SK-N-SH (cell line): ENCODE results near the gene MRPS15. TPM values are rescaled to one million over a fixed set of nuclear protein-coding genes. Genes with fewer than 3 reads are reported as not detected.

Experiments used
- CTCF ChIA-PET: fragments of 300-600, 350-600 bp; formaldehyde crosslinking; extraction: SDS; loops from one replicate; lab custom pipeline; 2021; lab: Yijun Ruan, JAX
- POLR2A ChIA-PET: fragments of 350-600 bp; sonication (Branson Sonifier 250); formaldehyde crosslinking; extraction: SDS; loops from one replicate; lab custom pipeline; 2020; ENCODE audit warnings: antibody characterized with exemption, inconsistent platforms; lab: Yijun Ruan, JAX
- DNase-seq: peaks from one replicate; pipeline ENCODE4 v3.0.0; 2012
- H2AFZ ChIP-seq: fragments of 200-600 bp; sonication (generic); 2 replicates; pipeline ENCODE4 v1.8.1; 2016; ENCODE audit warnings: antibody characterized with exemption, mild to moderate bottlenecking, low read depth
- H3F3A ChIP-seq: fragments of 200-600 bp; sonication (generic); replicated peaks from 2 replicates; pipeline ENCODE3; 2016; ENCODE audit warnings: antibody characterized with exemption, mild to moderate bottlenecking; ENCODE audit not compliant: insufficient read depth
- H3K27ac ChIP-seq, 2 experiments: fragments of 200-500 bp in 1 of 2; fragments of 200-600 bp in 1 of 2; sonication (Bioruptor generic) in 1 of 2; sonication (generic), shearing (Covaris generic) in 1 of 2; 2 replicates each; pipeline versions ENCODE4 v1.5.1 to v1.6.1; 2014 to 2016; ENCODE audit warnings: low read depth in 2 of 2, inconsistent platforms in 1 of 2, low read length in 1 of 2, mild to moderate bottlenecking in 1 of 2, mixed read lengths in 1 of 2
- H3K27me3 ChIP-seq: fragments of 200-600 bp; sonication (generic), shearing (Covaris generic); 2 replicates; pipeline ENCODE4 v1.6.1; 2016; ENCODE audit warnings: mixed run types; ENCODE audit not compliant: insufficient read depth
- H3K36me3 ChIP-seq, 2 experiments: fragments of 200-500 bp in 1 of 2; fragments of 200-600 bp in 1 of 2; sonication (Bioruptor generic) in 1 of 2; sonication (generic) in 1 of 2; replicated peaks in 1 of 2; 2 replicates each; pipeline versions ENCODE3 to v1.5.1; 2014 to 2016; ENCODE audit warnings: low read length in 1 of 2, mild to moderate bottlenecking in 1 of 2; ENCODE audit not compliant: insufficient read depth in 2 of 2, control insufficient read depth in 1 of 2
- H3K4me1 ChIP-seq, 2 experiments: fragments of 200-500 bp in 1 of 2; fragments of 200-600 bp in 1 of 2; sonication (Bioruptor generic) in 1 of 2; sonication (generic), shearing (Covaris generic) in 1 of 2; 2 replicates each; pipeline versions ENCODE4 v1.5.1 to v1.6.1; 2014 to 2016; ENCODE audit warnings: low read depth in 1 of 2, low read length in 1 of 2, mixed run types in 1 of 2; ENCODE audit not compliant: insufficient read depth in 2 of 2, control insufficient read depth in 1 of 2
- H3K4me2 ChIP-seq: fragments of 200-600 bp; sonication (generic), shearing (Covaris generic); 2 replicates; pipeline ENCODE4 v1.6.1; 2017; ENCODE audit warnings: mixed run types
- H3K4me3 ChIP-seq, 2 experiments: fragments of 200-500 bp in 1 of 2; fragments of 200-600 bp in 1 of 2; sonication (Bioruptor generic) in 1 of 2; sonication (generic), shearing (Covaris generic) in 1 of 2; 2 replicates each; pipeline versions ENCODE4 v1.5.1 to v1.8.1; 2014 to 2016; ENCODE audit warnings: low read depth in 2 of 2, inconsistent platforms in 1 of 2, low read length in 1 of 2, mild to moderate bottlenecking in 1 of 2, mixed read lengths in 1 of 2, moderate library complexity in 1 of 2
- H3K79me2 ChIP-seq: fragments of 200-600 bp; sonication (generic); 2 replicates; pipeline ENCODE4 v1.8.1; 2017; ENCODE audit warnings: mild to moderate bottlenecking; ENCODE audit not compliant: insufficient read depth
- H3K9ac ChIP-seq: fragments of 200-600 bp; sonication (generic); 2 replicates; pipeline ENCODE4 v1.6.1; 2017; ENCODE audit warnings: mixed run types
- H3K9me2 ChIP-seq: fragments of 200-600 bp; sonication (generic); 2 replicates; pipeline ENCODE4 v1.6.1; 2017; ENCODE audit warnings: mixed run types
- H3K9me3 ChIP-seq: fragments of 200-600 bp; sonication (generic); 2 replicates; pipeline ENCODE4 v1.6.1; 2017; ENCODE audit warnings: mixed run types, mild to moderate bottlenecking, moderate library complexity
- H4K20me1 ChIP-seq: fragments of 200-600 bp; sonication (generic); 2 replicates; pipeline ENCODE4 v1.6.1; 2017; ENCODE audit warnings: mild to moderate bottlenecking, mixed run types; ENCODE audit not compliant: insufficient read depth
- CHD2 ChIP-seq: fragments of 150-350 bp; IDR thresholded peaks from 2 replicates; pipeline ENCODE4 v1.6.1; 2018; ENCODE audit warnings: low read length; ENCODE audit not compliant: partially characterized antibody
- CTCF ChIP-seq: fragments of 200-600 bp; sonication (generic); IDR thresholded peaks from 2 replicates; pipeline ENCODE4 v1.6.1; 2017; ENCODE audit warnings: antibody characterized with exemption, mild to moderate bottlenecking, moderate library complexity
- FOXJ3 ChIP-seq: sonication (generic); formaldehyde crosslinking; IDR thresholded peaks from 2 replicates; pipeline ENCODE4 v1.5.1; 2020; ENCODE audit warnings: mild to moderate bottlenecking, missing genetic modification reagents
- GABPA ChIP-seq: IDR thresholded peaks from 2 replicates; pipeline ENCODE4 v1.4.0; 2012; ENCODE audit warnings: low read depth, mild to moderate bottlenecking
- GATA2 ChIP-seq: sonication (generic); formaldehyde crosslinking; IDR thresholded peaks from 2 replicates; pipeline ENCODE4 v1.5.0; 2020; ENCODE audit warnings: mild to moderate bottlenecking, missing genetic modification reagents
- MAX ChIP-seq: IDR thresholded peaks from 2 replicates; pipeline ENCODE4 v1.4.0; 2012; ENCODE audit warnings: low read depth
- MEF2A ChIP-seq: IDR thresholded peaks from 2 replicates; pipeline ENCODE4 v1.4.0; 2012; ENCODE audit warnings: low read depth, borderline replicate concordance
- MXI1 ChIP-seq: IDR thresholded peaks from 2 replicates; pipeline ENCODE4 v1.6.1; 2012; ENCODE audit warnings: mild to moderate bottlenecking, low read depth, low read length, improper control_type of control experiment
- NFIC ChIP-seq: IDR thresholded peaks from 2 replicates; pipeline ENCODE4 v1.4.0; 2012; ENCODE audit warnings: borderline replicate concordance
- NRF1 ChIP-seq: IDR thresholded peaks from 2 replicates; pipeline ENCODE4 v1.6.1; 2012; ENCODE audit warnings: low read depth, mild to moderate bottlenecking, low read length
- POLR2AphosphoS5 ChIP-seq: IDR thresholded peaks from 2 replicates; pipeline ENCODE4 v1.6.1; 2012; ENCODE audit warnings: low read depth, low read length
- RAD21 ChIP-seq: IDR thresholded peaks from 2 replicates; pipeline ENCODE4 v1.6.1; 2012; ENCODE audit warnings: mild to moderate bottlenecking, low read length
- REST ChIP-seq: IDR thresholded peaks from 2 replicates; pipeline ENCODE4 v1.6.1; 2012; ENCODE audit warnings: mild to moderate bottlenecking, low read depth, low read length, moderate library complexity
- SMC3 ChIP-seq: IDR thresholded peaks from 2 replicates; pipeline ENCODE4 v1.6.1; 2012; ENCODE audit warnings: low read depth, low read length, improper control_type of control experiment
- TAF1 ChIP-seq: IDR thresholded peaks from 2 replicates; pipeline ENCODE4 v1.6.1; 2012; ENCODE audit warnings: low read depth, mild to moderate bottlenecking, low read length, moderate library complexity, borderline replicate concordance
- TCF12 ChIP-seq: IDR thresholded peaks from 2 replicates; pipeline ENCODE4 v1.4.0; 2012
- USF1 ChIP-seq: IDR thresholded peaks from 2 replicates; pipeline ENCODE4 v1.4.0; 2012; ENCODE audit warnings: low read depth, borderline replicate concordance
- USF2 ChIP-seq: fragments of 150-350 bp; IDR thresholded peaks from 2 replicates; pipeline ENCODE4 v1.6.1; 2017; ENCODE audit warnings: antibody characterized with exemption, low read length, low read depth, borderline replicate concordance
- ZBTB33 ChIP-seq: IDR thresholded peaks from 2 replicates; pipeline ENCODE4 v1.4.0; 2012; ENCODE audit warnings: low read depth, borderline replicate concordance
- WGBS: methylation state at CpG from one replicate; pipeline ENCODE4 v1.1.6; 2017; ENCODE audit warnings: low lambda C conversion rate; 5-methylcytosine and 5-hydroxymethylcytosine counted together
- polyA plus RNA-seq, 3 experiments: library from polyadenylated mRNA; depleted of rRNA; stranded (reverse); fragments of >200 nt; gene quantifications; 2 replicates each; pipeline ENCODE4 v1.2.3, GENCODE V29; 2012

The MRPS15 gene
- polyA plus RNA-seq, 1 of the 3 experiments (the other 2 are of a cell fraction): 75.1 TPM

GRCh38 chr1:36482724-36483388, 18.7 kb upstream of the MRPS15 start, which contains the start of gene CSF3R:
Gene CSF3R, minus strand, starts transcription at chr1:36482913. Its CDS starts 3,417 bp downstream, at chr1:36479496.
- Histone ChIP-seq H3K9me2 (no peaks in the 10 kb centered on the region), H3K36me3 (no peaks in the 10 kb centered on the region), H3F3A (no peaks in the 10 kb centered on the region), H3K4me1 (peaks cover 0 to 18% of the 10 kb centered on the region in 2 experiments; a peak in 1 of 4 replicates), H3K9me3 (no peaks in the 10 kb centered on the region), H3K79me2 (no peaks in the 10 kb centered on the region), H3K27ac (peak within 1 kb of the TSS in 1 of 2 experiments; percentile 13; a peak in 1 of 4 replicates), H3K27me3 (no peaks in the 10 kb centered on the region), H3K9ac (no peak within 1 kb of the TSS), H2AFZ (peak within 1 kb of the TSS; percentile 48; the same call in 1 of the 2 replicates), H3K4me2 (peak within 1 kb of the TSS; percentile 49), H3K4me3 (no peak within 1 kb of the TSS), H4K20me1 (no peaks in the 10 kb centered on the region)
- no peak for TF ChIP-seq GATA2 (CRISPR knock-in tag)
- no peak for TF ChIP-seq ZBTB33
- TF ChIP-seq CHD2: no peak
- no peak for TF ChIP-seq TCF12
- no peak for TF ChIP-seq RAD21
- TF ChIP-seq CTCF: no peak
- no peak for TF ChIP-seq SMC3
- no peak for TF ChIP-seq USF1
- TF ChIP-seq POLR2AphosphoS5: no peak
- no peak for TF ChIP-seq REST
- no peak for TF ChIP-seq MEF2A
- no peak for TF ChIP-seq GABPA
- no peak for TF ChIP-seq MAX
- no peak for TF ChIP-seq FOXJ3 (CRISPR knock-in tag)
- no peak for TF ChIP-seq USF2
- TF ChIP-seq NRF1: no peak
- TF ChIP-seq NFIC: no peak
- no peak for TF ChIP-seq MXI1
- no peak for TF ChIP-seq TAF1
- DNase-seq: no peak
- 74% methylated on average over 8 of the region's 13 CpGs for WGBS
- POLR2A ChIA-PET: no interaction called here
- CTCF ChIA-PET: interaction anchor here (4.4 kb wide), 1 partner anchor 33 kb away, joined by 21 read pairs; no protein-coding TSS in a partner anchor
